GM12878 (cell line): ENCODE results near the gene GON4L. TPM values are rescaled to one million over a fixed set of nuclear protein-coding genes. Genes with fewer than 3 reads are reported as not detected.

ENCODE experiments used
- ATAC-seq: fragments of 200-7000 bp; cut with Tn5 transposase; 3 replicates; pipeline ENCODE4 v1.9.1; 2020; ENCODE audit warnings: mild to moderate bottlenecking, moderate library complexity
- BruUV-seq: library from RNA; stranded (reverse); fragments of 400-500 nt; replicated peaks from 2 replicates; lab custom pipeline; 2021; lab: Mats Ljungman, UMichigan
- CTCF ChIA-PET: fragments of 300-600 bp; sonication (Branson Sonifier 250); formaldehyde crosslinking; extraction: SDS; loops from one replicate; lab custom pipeline; 2021; ENCODE audit warnings: inconsistent platforms; lab: Yijun Ruan, JAX
- POLR2A ChIA-PET: fragments of 350-600 bp; formaldehyde crosslinking; extraction: SDS; loops from one replicate; lab custom pipeline; 2021; ENCODE audit warnings: inconsistent platforms; lab: Charles Lee
- RAD21 ChIA-PET: fragments of 300-600 bp; sonication (Branson Sonifier 250); formaldehyde crosslinking; loops from one replicate; lab custom pipeline; 2023; ENCODE audit warnings: antibody characterized with exemption; ENCODE audit not compliant: unreplicated experiment; lab: Charles Lee
- SMC1A ChIA-PET: fragments of 300-600 bp; sonication (Branson Sonifier 250); formaldehyde crosslinking; loops from one replicate; lab custom pipeline; 2023; ENCODE audit not compliant: unreplicated experiment, uncharacterized antibody; lab: Charles Lee
- DNase-seq: peaks from one replicate; pipeline ENCODE4 v3.0.0-alpha.2; 2011; ENCODE audit warnings: low read depth, low spot score
- FAIRE-seq: peaks from 3 replicates; lab custom pipeline; 2011; peaks lifted over from hg19 to GRCh38; lab: Jason Lieb, UNC
- H2AFZ ChIP-seq: 2 replicates; pipeline ENCODE4 v1.6.0; 2011; ENCODE audit warnings: low read depth, low read length, control low read depth; ENCODE audit not compliant: control insufficient read depth
- H3K27ac ChIP-seq: 2 replicates; pipeline ENCODE4 v1.5.1; 2011; ENCODE audit warnings: control low read depth; ENCODE audit not compliant: control insufficient read depth, insufficient read depth
- H3K27me3 ChIP-seq, 2 experiments: replicated peaks in 1 of 2; 2 replicates each; pipeline versions ENCODE4 v1.6.0 to v1.6.1; 2011; ENCODE audit warnings: low read length in 1 of 2; ENCODE audit not compliant: control insufficient read depth in 2 of 2, insufficient read depth in 2 of 2
- H3K36me3 ChIP-seq, 2 experiments: 2 replicates each; pipeline ENCODE4 v1.5.1; 2011; ENCODE audit warnings: low read length in 1 of 2; ENCODE audit not compliant: control insufficient read depth in 2 of 2, insufficient read depth in 2 of 2
- H3K4me1 ChIP-seq: 2 replicates; pipeline ENCODE4 v1.6.1; 2011; ENCODE audit warnings: mild to moderate bottlenecking, low read length, moderate library complexity, mixed read lengths; ENCODE audit not compliant: control insufficient read depth, insufficient read depth
- H3K4me2 ChIP-seq: 2 replicates; pipeline ENCODE4 v1.6.0; 2011; ENCODE audit warnings: control low read depth; ENCODE audit not compliant: control insufficient read depth, insufficient read depth
- H3K4me3 ChIP-seq: fragments of 200-600 bp; sonication (generic); 2 replicates; pipeline ENCODE4 v1.5.1; 2016
- H3K79me2 ChIP-seq: 2 replicates; pipeline ENCODE4 v1.6.0; 2011; ENCODE audit warnings: low read length; ENCODE audit not compliant: control insufficient read depth, insufficient read depth
- H3K9ac ChIP-seq: 2 replicates; pipeline ENCODE4 v1.8.0; 2011; ENCODE audit warnings: low read length, control low read depth, mixed read lengths; ENCODE audit not compliant: control insufficient read depth, insufficient read depth
- H3K9me3 ChIP-seq: replicated peaks from 3 replicates; pipeline ENCODE4 v1.5.1; 2011; ENCODE audit warnings: mild to moderate bottlenecking, low read length; ENCODE audit not compliant: control insufficient read depth, insufficient read depth
- H4K20me1 ChIP-seq: 2 replicates; pipeline ENCODE4 v1.6.0; 2011; ENCODE audit not compliant: control insufficient read depth, insufficient read depth
- EED ChIP-seq: sonication (generic); IDR thresholded peaks from 2 replicates; pipeline ENCODE4 v1.6.1; 2016; ENCODE audit warnings: antibody characterized with exemption, low read depth
- RAD21 ChIP-seq: IDR thresholded peaks from 2 replicates; pipeline ENCODE4 v1.6.1; 2011; ENCODE audit warnings: mild to moderate bottlenecking, low read depth, low read length, moderate library complexity; ENCODE audit not compliant: insufficient read depth
- SUPT20H ChIP-seq: IDR thresholded peaks from 2 replicates; pipeline ENCODE4 v1.6.1; 2011; ENCODE audit warnings: low read depth, mild to moderate bottlenecking, low read length, moderate library complexity, borderline replicate concordance; ENCODE audit not compliant: control insufficient read depth
- TAF1 ChIP-seq: IDR thresholded peaks from 2 replicates; pipeline ENCODE4 v1.6.1; 2011; ENCODE audit warnings: mild to moderate bottlenecking, low read depth, low read length, borderline replicate concordance
- WGBS: methylation state at CpG from one replicate; pipeline ENCODE4 v1.1.6; 2016; ENCODE audit warnings: low lambda C conversion rate; ENCODE audit not compliant: insufficient replicate concordance, insufficient coverage; ENCODE audit errors: missing lambda C conversion rate; 5-methylcytosine and 5-hydroxymethylcytosine counted together
- in situ Hi-C: fragments of 300-500 bp; cut with MboI; formaldehyde crosslinking; loops from 9 replicates; pipeline ENCODE4 v1.14.3; 2018; ENCODE audit warnings: mixed read lengths
- intact Hi-C: fragments of 100-400 bp; cut with micrococcal nuclease; formaldehyde crosslinking; loops from one replicate; pipeline ENCODE4 v1.14.2; 2022; ENCODE audit not compliant: unreplicated experiment
- polyA plus RNA-seq, 11 experiments: library from polyadenylated mRNA; depleted of rRNA in 4 of 11; unstranded in 6 of 11; stranded (reverse) in 5 of 11; fragments of >200 nt; fragmentation: Nextera tagmentation in 4 of 11; fragmentation: Illumina TruSeq in 1 of 11; extraction: Ambion mirVana in 4 of 11; extraction: Trizol in 1 of 11; gene quantifications; 1 replicate in 1 of 11; 2 replicates in 10 of 11; pipeline versions ENCODE4 v1.2.1 to v1.2.3, GENCODE V29; 2011 to 2016; ENCODE audit warnings: inconsistent platforms in 2 of 11, missing spikeins in 2 of 11, low read depth in 1 of 11
- total RNA-seq, 4 experiments: library from RNA; depleted of rRNA in 3 of 4; stranded (reverse); fragments of >200 nt in 3 of 4; fragmentation: Illumina TruSeq in 1 of 4; extraction: Trizol in 1 of 4; gene quantifications; 2 replicates each; pipeline versions ENCODE4 v1.2.1 to v1.2.3, GENCODE V29; 2013 to 2021
- TF ChIP-seq, protein P1 (sequence below): IDR thresholded peaks from 2 replicates; pipeline ENCODE4 v1.6.1; 2012; ENCODE audit warnings: low read depth, low read length, improper control_type of control experiment

GON4L gene
- total and polyA plus RNA-seq, 10 of the 15 experiments (the other 5 are each of a cell fraction or from before 2014, with no cell fraction given) = 17.7 to 40.7 (median 28.0) TPM

DNA sequence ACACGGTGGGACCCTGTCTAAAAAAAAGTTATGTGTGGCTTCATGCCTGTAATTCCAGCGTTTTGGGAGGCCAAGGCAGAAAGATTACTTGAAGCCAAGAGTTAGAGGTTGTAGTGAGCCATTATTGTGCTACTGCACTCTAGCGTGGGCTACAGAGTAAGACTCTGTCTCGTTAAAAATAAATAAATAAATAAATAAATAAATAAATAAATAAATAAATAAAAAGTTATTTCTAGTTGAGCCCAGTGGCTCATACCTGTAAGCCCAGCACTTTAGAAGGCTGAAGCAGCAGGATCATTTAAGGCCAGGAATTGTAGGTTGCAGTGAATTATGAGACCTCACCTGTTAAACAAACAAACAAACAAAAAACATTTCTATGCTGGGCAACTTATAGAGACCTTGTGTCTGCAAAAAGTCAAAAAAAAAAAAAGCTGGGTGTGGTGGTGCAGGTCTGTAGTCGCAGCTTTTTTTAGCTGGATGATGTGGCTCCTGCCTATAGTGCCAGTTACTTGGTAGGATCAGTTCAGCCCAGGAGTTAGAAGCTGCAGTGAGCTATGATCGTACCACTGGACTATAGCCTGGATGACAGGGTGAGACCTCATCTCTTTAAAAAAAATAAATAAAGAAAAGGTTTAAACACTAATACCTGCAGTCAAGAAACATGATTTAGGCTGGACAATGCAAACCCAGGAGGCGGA, 25.6 kb downstream of the GON4L start:
- Histone ChIP-seq H3K9me3 (no peaks in the 10 kb centered on the region), H3K27ac (no peak overlapping the region), H2AFZ (no peak overlapping the region), H3K27me3 (no peaks in the 10 kb centered on the region), H3K4me1 (0 out of 2 replicates have a peak, but pooled peaks cover 3% of the 10 kb centered on the region), H3K9ac (no peak overlapping the region), H3K79me2 (peaks cover 3% of the 10 kb centered on the region), H3K36me3 (peaks cover 0 to under 1% of the 10 kb centered on the region in 2 experiments; a peak in 2 of 4 replicates), H3K4me3 (no peak overlapping the region), H3K4me2 (no peak overlapping the region), H4K20me1 (no peaks in the 10 kb centered on the region)
- ATAC-seq (no peak), DNase-seq (no peak), FAIRE-seq (no peak)
- WGBS = 97% methylated on average over 7 of the region's 7 CpGs
- TF ChIP-seq SUPT20H (no peak), RAD21 (no peak), EED (no peak)
- ChIA-PET CTCF (interaction anchor here (0.7 kb wide), 1 partner anchor 106 kb away, joined by 3 read pairs; no protein-coding TSS in a partner anchor), POLR2A (interaction anchor here (0.7 to 0.9 kb wide), 2 partner anchors 30 to 546 kb away, joined by 5 read pairs; no protein-coding TSS in a partner anchor), RAD21 (interaction anchor here (0.6 kb wide), 1 partner anchor 19 kb away, joined by 3 read pairs; no protein-coding TSS in a partner anchor), SMC1A (interaction anchor here (0.7 kb wide), 1 partner anchor 136 kb away, joined by 3 read pairs; no protein-coding TSS in a partner anchor)
- in situ Hi-C loops (no loop called here), intact Hi-C loops (no loop called here)
- no TSS peak for BruUV-seq

- H3K79me2 ChIP-seq = no peaks in the 10 kb centered on the region
- in situ Hi-C loops = no loop called here
- H3K36me3 ChIP-seq = peaks cover 0 to 5% of the 10 kb centered on the region in 2 experiments; a peak in 2 of 4 replicates
- H3K9me3 ChIP-seq = no peaks in the 10 kb centered on the region
- FAIRE-seq (no peak), ATAC-seq (no peak), DNase-seq (no peak)
- H3K9ac ChIP-seq = no peak overlapping the region
- ChIA-PET POLR2A (no interaction called here), RAD21 (interaction anchor here (0.6 kb wide), 1 partner anchor 10 kb away, joined by 5 read pairs; no protein-coding TSS in a partner anchor), CTCF (no interaction called here), SMC1A (no interaction called here)
- intact Hi-C loops = no loop called here
- no peaks in the 10 kb centered on the region for H4K20me1 ChIP-seq
- H3K4me2 ChIP-seq = no peak overlapping the region
- no peak overlapping the region for H3K4me3 ChIP-seq
- H3K27ac ChIP-seq = no peak overlapping the region
- H3K4me1 ChIP-seq = no peaks in the 10 kb centered on the region
- BruUV-seq = no TSS peak
- no peak overlapping the region for H2AFZ ChIP-seq
- H3K27me3 ChIP-seq = no peaks in the 10 kb centered on the region
- 91% methylated on average over 4 of the region's 4 CpGs for WGBS
- no peak for TF ChIP-seq TAF1
- TF ChIP-seq, protein P1, sequence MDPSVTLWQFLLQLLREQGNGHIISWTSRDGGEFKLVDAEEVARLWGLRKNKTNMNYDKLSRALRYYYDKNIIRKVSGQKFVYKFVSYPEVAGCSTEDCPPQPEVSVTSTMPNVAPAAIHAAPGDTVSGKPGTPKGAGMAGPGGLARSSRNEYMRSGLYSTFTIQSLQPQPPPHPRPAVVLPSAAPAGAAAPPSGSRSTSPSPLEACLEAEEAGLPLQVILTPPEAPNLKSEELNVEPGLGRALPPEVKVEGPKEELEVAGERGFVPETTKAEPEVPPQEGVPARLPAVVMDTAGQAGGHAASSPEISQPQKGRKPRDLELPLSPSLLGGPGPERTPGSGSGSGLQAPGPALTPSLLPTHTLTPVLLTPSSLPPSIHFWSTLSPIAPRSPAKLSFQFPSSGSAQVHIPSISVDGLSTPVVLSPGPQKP = no peak
Observed at GRCh38 chr1:155827450-155827849, 29.6 kb downstream of the GON4L start.
